Limb (tissue), 2 donors: ENCODE data around the gene GCM1.

Source experiments
- DNase-seq, 2 donors: peaks; one replicate each; pipeline ENCODE4 v3.0.0-alpha.2; 2016; ENCODE audit errors: extremely low spot score in 2 of 2

The GCM1 gene

DNA sequence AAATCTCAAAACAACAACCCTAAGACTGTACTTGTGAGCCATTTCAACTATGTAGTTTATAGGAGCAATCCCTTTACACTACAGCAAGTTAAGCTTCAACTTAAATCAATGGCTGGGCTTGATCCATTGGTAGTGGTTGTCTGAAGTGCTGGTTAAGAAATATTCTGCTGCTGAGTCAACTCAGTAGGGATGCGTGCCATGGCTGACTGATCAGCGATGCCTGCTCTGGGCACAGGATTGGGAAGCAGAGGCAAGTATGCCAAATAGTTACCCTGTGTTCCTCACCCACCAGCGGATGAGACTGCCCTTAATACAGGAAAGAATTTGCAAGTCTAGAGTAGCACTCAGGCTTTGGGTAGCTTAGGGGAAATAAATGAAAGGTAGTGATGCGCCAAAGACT is 41.5 kb downstream of the GCM1 start:
- no peak for DNase-seq

DNA sequence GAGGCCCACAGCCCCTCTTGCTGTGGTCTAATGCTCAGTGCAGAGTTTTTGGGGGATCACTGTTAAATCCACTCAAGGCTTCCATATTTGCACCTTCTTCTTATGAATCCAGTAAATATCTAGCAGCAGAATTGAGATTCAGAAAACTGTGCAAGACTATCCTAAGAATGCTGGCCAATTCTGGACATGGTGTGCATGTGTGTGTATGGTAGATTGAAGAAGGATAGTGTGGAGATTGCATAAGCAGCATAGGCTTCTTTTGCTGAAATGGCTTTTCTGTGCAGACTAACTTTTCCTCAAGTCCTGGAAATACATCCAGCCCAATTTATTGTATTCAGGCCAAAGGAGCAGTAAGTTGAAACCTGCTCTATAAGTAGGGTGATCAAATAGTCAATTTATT is 43.7 kb downstream of the GCM1 start:
- DNase-seq, result no peak

DNA sequence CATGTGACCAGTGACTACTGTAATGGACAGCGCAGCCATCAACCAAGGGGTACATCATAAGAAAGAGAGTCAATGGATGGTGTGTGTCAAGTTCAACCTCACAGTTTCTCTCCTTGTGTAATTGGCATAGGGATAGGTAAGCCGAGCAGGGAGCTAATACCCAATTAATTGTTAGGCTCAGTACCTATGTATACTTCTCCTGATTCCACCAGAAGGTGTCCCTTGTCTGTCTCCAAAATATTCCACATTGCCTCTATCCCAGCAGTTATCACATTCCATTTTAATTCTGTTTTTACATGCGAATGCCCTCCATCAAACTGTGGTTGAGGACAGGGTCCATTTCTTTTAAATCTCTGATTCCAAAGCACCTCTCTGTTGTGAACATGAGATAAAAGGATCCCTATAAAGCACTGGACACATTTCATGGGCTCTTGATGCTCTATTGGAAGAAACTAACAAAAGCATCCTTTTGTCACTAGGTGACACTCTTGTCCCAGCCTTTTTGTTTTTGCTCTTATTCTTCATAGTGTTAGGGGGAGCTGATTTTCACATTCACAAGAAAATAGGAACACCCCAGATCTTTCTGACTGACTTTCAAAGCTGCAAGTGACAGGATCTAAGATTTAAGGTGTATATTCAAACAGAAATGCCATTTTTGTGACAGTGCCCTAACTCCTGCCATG is 44.5 kb downstream of the GCM1 start:
- no peak for DNase-seq

DNA sequence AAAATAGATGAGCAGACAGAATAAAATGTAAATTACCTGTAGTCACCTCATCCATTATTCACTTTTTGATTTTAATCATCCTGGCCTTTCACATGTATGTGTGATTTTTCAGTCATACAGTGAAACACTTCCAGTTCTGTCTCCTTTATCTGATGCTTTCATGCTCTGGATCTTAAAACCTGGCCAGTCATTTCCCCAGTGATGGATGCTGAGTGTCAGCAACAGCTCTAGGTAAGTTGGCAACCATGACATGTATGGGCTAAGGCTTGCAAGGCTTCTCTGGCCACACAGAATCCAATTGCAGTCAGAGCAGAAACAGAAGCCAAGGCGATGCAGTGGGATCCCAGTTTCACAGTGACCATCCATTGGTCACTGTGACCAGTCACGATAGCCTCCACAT is 47.6 kb downstream of the GCM1 start:
- DNase-seq, result no peak

DNA sequence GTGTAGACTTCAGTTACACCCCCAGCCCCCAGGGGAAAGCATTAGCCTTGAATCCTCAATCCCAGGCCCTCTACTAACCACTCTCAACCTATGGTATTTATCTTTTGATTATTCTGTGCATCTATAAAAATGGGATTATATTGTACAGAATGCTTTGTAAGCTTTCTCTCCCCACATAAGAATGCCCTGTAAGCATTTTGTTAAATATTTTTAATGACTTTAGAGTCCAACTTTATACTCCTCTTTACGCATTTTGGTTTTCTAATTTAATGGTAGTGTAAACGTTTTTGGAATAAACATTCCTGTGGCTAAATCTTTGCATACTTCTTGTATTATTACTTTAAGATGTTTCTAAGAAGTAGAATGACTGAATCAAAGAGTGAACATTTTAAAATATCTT is 48.1 kb downstream of the GCM1 start:
- DNase-seq, result no peak

DNA sequence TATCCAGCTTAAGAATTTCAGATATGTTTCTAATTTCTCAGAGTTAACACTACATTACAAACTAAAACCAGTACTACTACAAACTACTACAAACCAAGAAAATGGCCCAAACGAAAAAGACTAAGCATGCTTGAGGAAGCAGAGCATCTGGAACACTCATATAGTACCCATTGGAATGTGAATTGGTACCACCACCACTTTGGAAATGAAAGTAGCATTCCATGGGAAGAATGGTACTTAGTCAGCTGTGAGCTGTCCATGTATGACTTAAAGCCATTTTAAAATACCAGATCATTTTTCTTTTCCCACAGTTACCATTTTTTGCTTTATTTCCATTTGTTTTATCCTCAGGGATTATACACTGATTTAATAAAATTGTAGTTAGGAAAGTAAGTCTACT is 52.9 kb downstream of the GCM1 start:
- no peak for DNase-seq

DNA sequence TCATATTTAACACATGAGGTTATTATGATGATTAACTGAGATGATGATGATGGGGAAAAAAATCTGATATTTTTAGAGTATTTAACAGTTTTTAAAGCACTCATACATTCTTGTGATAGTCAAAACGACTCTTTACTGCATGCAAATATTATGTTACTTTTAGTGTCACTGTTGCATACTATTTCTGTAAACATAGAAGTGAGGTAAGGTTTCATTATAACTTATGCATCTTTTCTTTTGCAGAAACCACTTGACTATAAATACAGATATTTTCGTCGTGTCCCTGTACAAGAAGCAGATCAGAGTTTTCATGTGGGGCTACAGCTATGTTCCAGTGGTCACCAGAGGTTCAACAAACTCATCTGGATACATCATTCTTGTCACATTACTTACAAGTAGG is 53.4 kb downstream of the GCM1 start:
- DNase-seq, result no peak

DNA sequence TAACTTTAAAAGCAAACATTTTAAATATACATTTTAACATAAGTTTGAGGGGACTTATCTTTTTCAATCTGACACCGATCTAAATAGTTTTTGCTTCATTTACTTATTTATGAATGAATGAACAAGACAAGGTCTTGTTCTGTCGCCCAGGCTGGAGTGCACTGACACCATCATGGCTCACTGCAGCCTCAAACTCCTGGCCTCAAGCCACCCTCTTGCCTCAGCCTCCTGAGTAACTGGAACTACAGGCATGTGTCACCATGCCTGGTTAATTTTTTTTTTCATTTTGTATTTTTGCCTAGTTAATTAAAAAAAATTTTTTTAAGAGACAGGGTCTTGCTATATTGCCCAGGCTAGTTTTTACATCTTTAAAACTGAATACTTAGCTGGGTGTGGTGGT is 58.1 kb downstream of the GCM1 start:
- no peak for DNase-seq

DNA sequence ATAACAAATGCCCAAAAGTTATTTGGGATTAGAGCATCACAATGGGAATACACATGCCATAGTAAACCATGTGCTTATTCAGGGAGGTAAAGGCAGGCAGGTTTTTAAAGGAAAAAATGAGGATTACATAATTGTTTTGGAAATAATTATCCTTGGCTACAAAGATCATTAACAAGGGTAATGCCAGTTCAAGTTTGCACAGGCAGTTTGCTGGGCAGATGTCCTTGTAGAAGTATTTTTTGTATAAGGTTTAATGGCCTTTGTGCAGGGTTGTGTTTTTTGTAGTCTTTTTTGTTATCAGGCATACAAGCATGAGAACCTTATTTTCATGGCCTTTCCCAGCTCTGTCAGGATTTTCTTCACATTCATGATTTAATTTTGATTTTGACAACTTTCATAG is 58.7 kb downstream of the GCM1 start:
- no peak for DNase-seq

DNA sequence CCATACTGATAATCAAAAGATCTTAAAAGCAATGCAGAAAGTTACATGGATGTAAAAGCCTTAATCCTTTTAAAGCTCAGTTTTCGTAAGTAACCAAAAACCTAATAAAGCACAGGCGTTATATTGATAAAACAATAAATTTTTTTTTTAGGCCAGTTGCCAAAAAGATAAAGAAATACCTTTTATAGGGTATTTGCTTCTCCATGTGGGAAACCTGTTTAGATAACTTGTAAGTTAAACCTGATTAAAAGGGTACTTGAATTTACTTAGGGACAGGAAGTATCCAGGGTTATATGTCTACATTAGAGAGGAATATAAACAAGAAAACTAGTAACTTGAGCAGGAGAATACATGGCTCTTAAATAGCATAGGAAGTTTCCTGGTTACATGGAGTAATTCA is 62.3 kb downstream of the GCM1 start:
- DNase-seq, result no peak

DNA sequence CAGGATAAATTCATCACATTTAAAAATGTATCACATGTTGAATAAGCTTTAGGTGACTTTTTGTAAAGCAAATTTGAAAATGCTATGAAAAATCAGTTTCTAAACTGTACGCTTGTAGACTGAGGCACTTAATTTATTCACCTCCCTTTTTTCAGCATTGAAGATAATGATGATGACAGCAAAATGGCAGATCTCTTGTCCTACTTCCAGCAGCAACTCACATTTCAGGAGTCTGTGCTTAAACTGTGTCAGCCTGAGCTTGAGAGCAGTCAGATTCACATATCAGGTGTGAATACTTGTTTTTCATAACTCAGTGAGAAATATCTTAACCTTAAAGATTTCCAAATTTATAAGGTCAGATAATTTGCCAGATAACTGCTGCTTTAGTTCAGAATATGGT is 67.8 kb downstream of the GCM1 start:
- no peak for DNase-seq
